T-cell (primary cell): ENCODE data around the gene GAPDHS. TPM values are rescaled to one million over a fixed set of nuclear protein-coding genes. Genes with fewer than 3 reads are reported as not detected.

Experiments
- ATAC-seq, 4 experiments: fragments of 200-7000 bp in 3 of 4; fragments of 150-1000 bp in 1 of 4; cut with Tn5 transposase; replicated peaks in 1 of 4; 1 replicate in 3 of 4; 2 replicates in 1 of 4; pipeline ENCODE4 v1.10.0; 2021; ENCODE audit warnings: moderate library complexity in 3 of 4, mild to moderate bottlenecking in 2 of 4, moderate number of reproducible peaks in 1 of 4
- CTCF ChIA-PET, 2 donors: fragments of 300-600 bp; sonication (Branson Sonifier 250); formaldehyde crosslinking; loops; one replicate each; lab custom pipeline; 2022; ENCODE audit warnings: antibody characterized with exemption in 2 of 2; lab: Charles Lee
- POLR2A ChIA-PET, 2 donors: fragments of 300-600 bp; sonication (Branson Sonifier 250); formaldehyde crosslinking; loops; one replicate each; lab custom pipeline; 2022; ENCODE audit warnings: antibody characterized with exemption in 2 of 2; lab: Charles Lee
- DNase-seq, 35 experiments: peaks; one replicate each; pipeline versions ENCODE4 v3.0.0 to v3.0.0-alpha.2; 2013 to 2023
- H3K27ac ChIP-seq: one replicate; pipeline ENCODE4 v1.5.1; 2013; ENCODE audit warnings: low read length
- H3K27me3 ChIP-seq, 2 experiments: replicated peaks in 1 of 2; 1 replicate in 1 of 2; 2 replicates in 1 of 2; pipeline versions ENCODE4 v1.6.1 to v1.7.0; 2013; ENCODE audit warnings: low read length in 1 of 2, mixed read lengths in 1 of 2; ENCODE audit not compliant: control insufficient read depth in 2 of 2, insufficient read depth in 2 of 2; ENCODE audit errors: extremely low read depth in 1 of 2
- H3K36me3 ChIP-seq, 2 donors: 1 replicate in 1 of 2; 2 replicates in 1 of 2; pipeline versions ENCODE4 v1.6.1 to v1.7.0; 2013; ENCODE audit warnings: low read length in 1 of 2; ENCODE audit not compliant: control insufficient read depth in 2 of 2, insufficient read depth in 1 of 2; ENCODE audit errors: extremely low read depth in 1 of 2
- H3K4me1 ChIP-seq, 2 experiments: 1 replicate in 1 of 2; 2 replicates in 1 of 2; pipeline versions ENCODE4 v1.6.1 to v1.7.0; 2013; ENCODE audit warnings: low read length in 2 of 2, mixed read lengths in 1 of 2; ENCODE audit not compliant: insufficient read depth in 2 of 2, control insufficient read depth in 1 of 2; ENCODE audit errors: extremely low read depth in 1 of 2
- H3K4me3 ChIP-seq, 2 donors: 1 replicate in 1 of 2; 2 replicates in 1 of 2; pipeline versions ENCODE4 v1.5.1 to v1.7.0; 2013; ENCODE audit warnings: mild to moderate bottlenecking in 2 of 2, low read length in 1 of 2, moderate library complexity in 1 of 2; ENCODE audit not compliant: control insufficient read depth in 1 of 2; ENCODE audit errors: extremely low read depth in 1 of 2
- H3K9me3 ChIP-seq: 2 replicates; pipeline ENCODE4 v1.7.0; 2013
- H3K27ac Mint-ChIP-seq, 2 donors: one replicate each; pipeline ENCODE4 v1.8.0; 2020 to 2021; ENCODE audit warnings: mild to moderate bottlenecking in 2 of 2, mixed read lengths in 2 of 2
- H3K27me3 Mint-ChIP-seq, 2 donors: one replicate each; pipeline ENCODE4 v1.8.0; 2021 to 2022; ENCODE audit warnings: mixed read lengths in 2 of 2
- H3K36me3 Mint-ChIP-seq: one replicate; pipeline ENCODE4 v1.8.0; 2021; ENCODE audit warnings: mixed read lengths
- H3K4me1 Mint-ChIP-seq, 3 donors: one replicate each; pipeline ENCODE4 v1.8.0; 2020 to 2022; ENCODE audit warnings: mixed read lengths in 3 of 3, mild to moderate bottlenecking in 1 of 3
- H3K4me3 Mint-ChIP-seq, 3 donors: one replicate each; pipeline ENCODE4 v1.8.0; 2020 to 2022; ENCODE audit warnings: mild to moderate bottlenecking in 3 of 3, mixed read lengths in 3 of 3, moderate library complexity in 3 of 3
- H3K9me3 Mint-ChIP-seq, 3 donors: one replicate each; pipeline ENCODE4 v1.8.0; 2020 to 2022; ENCODE audit warnings: mixed read lengths in 3 of 3
- WGBS: methylation state at CpG from one replicate; pipeline ENCODE4 v1.1.5; 2013; ENCODE audit warnings: missing lambda C conversion rate; ENCODE audit not compliant: insufficient coverage; 5-methylcytosine and 5-hydroxymethylcytosine counted together
- total RNA-seq, 35 experiments: library from RNA in 6 of 35; stranded (reverse) in 6 of 35; fragments of 120-200 nt in 1 of 35; gene quantifications; one replicate each; pipeline versions ENCODE4 v1.2.1 to v1.2.4 and lab custom pipeline; 2013 to 2026

Gene GAPDHS
- total RNA-seq, 5 donors from 2014 or later (not counting 1 experiment from before 2014, with no cell fraction given): not detected

- POLR2A ChIA-PET: no interaction called here
- Mint-ChIP-seq H3K9me3 (no peaks in the 10 kb centered on the region), H3K27ac (no peak overlapping the region), H3K4me1 (peaks cover 5 to 13% (median 12%) of the 10 kb centered on the region in 3 donors), H3K27me3 (peaks cover 30 to 35% of the 10 kb centered on the region in 2 donors), H3K36me3 (no peaks in the 10 kb centered on the region), H3K4me3 (peak overlapping the region; percentile 39 to 76 (median 54))
- H3K36me3 ChIP-seq: no peaks in the 10 kb centered on the region
- H3K4me3 ChIP-seq: no peak overlapping the region
- peaks cover 0 to 17% of the 10 kb centered on the region in 2 experiments for H3K4me1 ChIP-seq
- DNase-seq (no peak), ATAC-seq (no peak)
- H3K27ac ChIP-seq: no peak overlapping the region
- peaks cover 0 to 41% of the 10 kb centered on the region in 2 experiments for H3K27me3 ChIP-seq
- H3K9me3 ChIP-seq: no peaks in the 10 kb centered on the region
- WGBS: 93% methylated on average over 16 of the region's 16 CpGs
- CTCF ChIA-PET: interaction anchor here in 1 of 2 donors (1.2 kb wide), 1 partner anchor 38 kb away, joined by 4 read pairs; no protein-coding TSS in a partner anchor
Observed at GRCh38 chr19:35556846-35557538, 23.7 kb downstream of the GAPDHS start.

GRCh38 chr19:35557539-35558399 lies 24.5 kb downstream of the GAPDHS start:
- no peaks in the 10 kb centered on the region for H3K36me3 Mint-ChIP-seq
- H3K27me3 ChIP-seq: peaks cover 0 to 49% of the 10 kb centered on the region in 2 experiments
- ATAC-seq (peak; percentile 56 to 81 (median 67)), DNase-seq (peak in 25 of 35 experiments; percentile 13 to 55 (median 37))
- POLR2A ChIA-PET: no interaction called here
- WGBS: 14% methylated on average over 49 of the region's 60 CpGs
- H3K9me3 ChIP-seq: no peaks in the 10 kb centered on the region
- H3K4me3 ChIP-seq: peak overlapping the region; percentile 29 to 45
- H3K4me1 Mint-ChIP-seq: peaks cover 5 to 13% (median 12%) of the 10 kb centered on the region in 3 donors
- H3K27me3 Mint-ChIP-seq: peaks cover 36 to 43% of the 10 kb centered on the region in 2 donors
- no peaks in the 10 kb centered on the region for H3K9me3 Mint-ChIP-seq
- no peak overlapping the region for H3K27ac Mint-ChIP-seq
- H3K36me3 ChIP-seq: no peaks in the 10 kb centered on the region
- no peak overlapping the region for H3K27ac ChIP-seq
- peaks cover 0 to 17% of the 10 kb centered on the region in 2 experiments for H3K4me1 ChIP-seq
- peak overlapping the region; percentile 67 to 76 (median 71) for H3K4me3 Mint-ChIP-seq
- CTCF ChIA-PET: no interaction called here

DNA sequence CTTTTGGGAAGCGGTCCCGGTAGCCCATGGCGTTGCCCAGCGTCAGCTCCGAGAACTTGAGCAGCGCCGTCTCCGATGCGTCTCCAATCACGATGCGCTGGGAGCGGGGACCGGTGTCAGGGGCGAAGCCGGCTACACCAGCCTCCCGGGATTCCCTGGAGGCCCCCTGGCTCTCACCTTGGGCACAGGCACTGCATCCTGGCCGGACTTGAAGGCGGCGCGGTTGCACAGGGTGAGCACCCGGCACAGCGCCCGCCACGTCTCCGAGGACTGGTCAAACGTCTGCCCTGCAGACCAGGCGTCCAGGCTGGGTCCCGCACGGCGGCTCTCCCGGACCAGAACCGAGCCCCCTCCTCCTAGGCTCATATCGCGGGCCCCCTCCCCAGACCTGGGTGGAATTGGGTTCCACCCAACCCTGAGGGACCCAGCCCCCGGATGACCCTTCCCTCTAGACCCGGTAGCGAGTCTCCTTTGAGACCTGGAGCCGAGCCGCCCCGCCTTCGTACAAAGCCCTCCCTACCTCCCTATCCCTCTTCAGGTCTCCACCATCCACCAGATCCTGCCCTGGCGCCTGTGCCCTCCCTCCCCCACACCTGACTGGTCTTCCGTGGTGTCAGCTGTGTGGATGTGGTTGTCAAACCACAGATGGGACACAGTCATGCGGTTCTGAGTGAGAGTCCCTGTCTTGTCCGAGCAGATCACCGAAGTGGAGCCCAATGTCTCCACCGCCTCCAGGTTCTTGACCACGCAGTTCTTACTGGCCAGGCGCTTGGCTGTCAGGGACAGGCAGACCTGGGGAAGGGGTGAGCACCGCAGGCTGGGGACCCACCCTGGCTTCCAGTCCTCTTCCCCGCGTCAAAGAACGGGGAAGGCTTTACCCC lies 25.4 kb downstream of the GAPDHS start:
- no peak overlapping the region for H3K27ac ChIP-seq
- H3K27me3 Mint-ChIP-seq: peaks cover 43 to 45% of the 10 kb centered on the region in 2 donors
- 42% methylated on average over 49 of the region's 53 CpGs for WGBS
- peak overlapping the region; percentile 15 to 29 for H3K4me3 ChIP-seq
- H3K4me1 ChIP-seq: peaks cover 0 to 17% of the 10 kb centered on the region in 2 experiments
- ChIA-PET POLR2A (no interaction called here), CTCF (no interaction called here)
- H3K4me1 Mint-ChIP-seq: peaks cover 5 to 13% (median 12%) of the 10 kb centered on the region in 3 donors
- no peaks in the 10 kb centered on the region for H3K36me3 Mint-ChIP-seq
- H3K27ac Mint-ChIP-seq: no peak overlapping the region
- no peaks in the 10 kb centered on the region for H3K9me3 ChIP-seq
- no peaks in the 10 kb centered on the region for H3K36me3 ChIP-seq
- ATAC-seq: no peak
- DNase-seq: no peak
- no peaks in the 10 kb centered on the region for H3K9me3 Mint-ChIP-seq
- H3K4me3 Mint-ChIP-seq: peak overlapping the region; percentile 17 to 76 (median 34)
- peaks cover 0 to 57% of the 10 kb centered on the region in 2 experiments for H3K27me3 ChIP-seq

- no peak for DNase-seq
- H3K9me3 Mint-ChIP-seq: no peaks in the 10 kb centered on the region
- peak overlapping the region in 1 of 3 donors; percentile 76 for H3K4me3 Mint-ChIP-seq
- CTCF ChIA-PET: no interaction called here
- ATAC-seq: no peak
- H3K27me3 Mint-ChIP-seq: peaks cover 46 to 50% of the 10 kb centered on the region in 2 donors
- peaks cover 5 to 13% (median 12%) of the 10 kb centered on the region in 3 donors for H3K4me1 Mint-ChIP-seq
- no peak overlapping the region for H3K4me3 ChIP-seq
- H3K4me1 ChIP-seq: peaks cover 0 to 17% of the 10 kb centered on the region in 2 experiments
- H3K36me3 Mint-ChIP-seq: no peaks in the 10 kb centered on the region
- no peak overlapping the region for H3K27ac Mint-ChIP-seq
- no peak overlapping the region for H3K27ac ChIP-seq
- peaks cover 0 to 62% of the 10 kb centered on the region in 2 experiments for H3K27me3 ChIP-seq
- 76% methylated on average over 9 of the region's 11 CpGs for WGBS
- POLR2A ChIA-PET: interaction anchor here in 1 of 2 donors (0.6 kb wide), 1 partner anchor 44 kb away, joined by 3 read pairs; no protein-coding TSS in a partner anchor
- no peaks in the 10 kb centered on the region for H3K36me3 ChIP-seq
- H3K9me3 ChIP-seq: no peaks in the 10 kb centered on the region
Observed at GRCh38 chr19:35559281-35559659, 26.0 kb downstream of the GAPDHS start.

- H3K36me3 Mint-ChIP-seq: no peaks in the 10 kb centered on the region
- Histone ChIP-seq H3K27ac (no peak overlapping the region), H3K4me3 (no peak overlapping the region), H3K36me3 (no peaks in the 10 kb centered on the region), H3K9me3 (no peaks in the 10 kb centered on the region), H3K27me3 (peaks cover 0 to 67% of the 10 kb centered on the region in 2 experiments), H3K4me1 (peaks cover 0 to 17% of the 10 kb centered on the region in 2 experiments)
- H3K9me3 Mint-ChIP-seq: no peaks in the 10 kb centered on the region
- no peak for DNase-seq
- CTCF ChIA-PET: no interaction called here
- H3K27me3 Mint-ChIP-seq: peaks cover 46 to 55% of the 10 kb centered on the region in 2 donors
- H3K4me1 Mint-ChIP-seq: peaks cover 5 to 13% (median 12%) of the 10 kb centered on the region in 3 donors
- no peak for ATAC-seq
- POLR2A ChIA-PET: interaction anchor here in 1 of 2 donors (0.6 kb wide), 1 partner anchor 45 kb away, joined by 3 read pairs; no protein-coding TSS in a partner anchor
- H3K27ac Mint-ChIP-seq: peak overlapping the region in 1 of 2 donors; percentile 49
- H3K4me3 Mint-ChIP-seq: no peak overlapping the region
- WGBS: 87% methylated on average over 22 of the region's 23 CpGs
Observed at GRCh38 chr19:35559781-35560180, 26.5 kb downstream of the GAPDHS start.
